Tibial nerve (tissue), 4 donors: Measurements from ENCODE around the gene PECR. TPM values are rescaled to one million over a fixed set of nuclear protein-coding genes. Genes with fewer than 3 reads are reported as not detected.

Source experiments
- DNase-seq, 2 donors: peaks; one replicate each; pipeline ENCODE4 v3.0.0-alpha.2; 2019; ENCODE audit warnings: low spot score in 2 of 2
- H3K27ac ChIP-seq, 4 donors: fragments of 200-600 bp; sonication (generic) in 3 of 4; one replicate each; pipeline ENCODE4 v1.5.1; 2017 to 2019; ENCODE audit warnings: mild to moderate bottlenecking in 1 of 4
- H3K27me3 ChIP-seq, 2 donors: fragments of 200-600 bp; sonication (generic) in 1 of 2; one replicate each; pipeline versions ENCODE4 v1.5.1 to v1.6.0; 2017 to 2019
- H3K36me3 ChIP-seq, 3 donors: fragments of 200-600 bp; sonication (generic); one replicate each; pipeline ENCODE4 v1.5.1; 2018 to 2019
- H3K4me1 ChIP-seq, 4 donors: fragments of 200-600 bp; sonication (generic) in 3 of 4; one replicate each; pipeline ENCODE4 v1.5.1; 2017 to 2019
- H3K4me3 ChIP-seq, 4 donors: fragments of 200-600 bp; sonication (generic) in 3 of 4; one replicate each; pipeline ENCODE4 v1.5.1; 2017 to 2019; ENCODE audit warnings: mild to moderate bottlenecking in 1 of 4, moderate library complexity in 1 of 4
- H3K9me3 ChIP-seq, 4 donors: fragments of 200-600 bp; sonication (generic) in 3 of 4; one replicate each; pipeline ENCODE4 v1.5.1; 2017 to 2019
- CTCF ChIP-seq, 5 experiments: fragments of 200-600 bp in 3 of 5; fragments of 450-650 bp in 2 of 5; sonication (generic) in 3 of 5; IDR thresholded peaks; one replicate each; pipeline ENCODE4 v1.5.1; 2016 to 2019; ENCODE audit warnings: antibody characterized with exemption in 5 of 5, mild to moderate bottlenecking in 3 of 5, moderate library complexity in 2 of 5
- EP300 ChIP-seq, 2 donors: sonication (generic); formaldehyde crosslinking; IDR thresholded peaks; one replicate each; pipeline ENCODE4 v1.6.1; 2017; ENCODE audit warnings: antibody characterized with exemption in 2 of 2, mild to moderate bottlenecking in 1 of 2
- POLR2A ChIP-seq, 2 donors: fragments of 450-650 bp; IDR thresholded peaks; one replicate each; pipeline ENCODE4 v1.6.1; 2017; ENCODE audit warnings: antibody characterized with exemption in 2 of 2, mild to moderate bottlenecking in 2 of 2, moderate library complexity in 2 of 2
- WGBS, 2 donors: methylation state at CpG; one replicate each; pipeline ENCODE4 v1.1.5; 2018; 5-methylcytosine and 5-hydroxymethylcytosine counted together
- total RNA-seq, 4 donors: library from RNA; depleted of rRNA; stranded (reverse); fragments of >200 nt; gene quantifications; one replicate each; pipeline ENCODE4 v1.1.0, GENCODE V29; 2016

Gene PECR
- total RNA-seq, 4 donors from 2014 or later: 12.7 to 18.8 (median 16.0) TPM

GRCh38 chr2:216073773-216074172 is 7.8 kb downstream of the PECR start:
- no peaks in the 10 kb centered on the region for H3K36me3 ChIP-seq
- TF ChIP-seq POLR2A (IDR thresholded peaks at IDR 0.05) (no peak), EP300 (IDR thresholded peaks at IDR 0.05) (no peak), CTCF (IDR thresholded peaks at IDR 0.05) (no peak)
- H3K4me1 ChIP-seq: no peaks in the 10 kb centered on the region
- H3K9me3 ChIP-seq: no peaks in the 10 kb centered on the region
- DNase-seq: no peak
- H3K4me3 ChIP-seq: no peak overlapping the region
- H3K27me3 ChIP-seq: no peaks in the 10 kb centered on the region
- no peak overlapping the region for H3K27ac ChIP-seq

GRCh38 chr2:216072473-216072872 is 9.1 kb downstream of the PECR start:
- TF ChIP-seq EP300 (IDR thresholded peaks at IDR 0.05) (no peak), CTCF (IDR thresholded peaks at IDR 0.05) (no peak), POLR2A (IDR thresholded peaks at IDR 0.05) (no peak)
- H3K4me1 ChIP-seq: no peaks in the 10 kb centered on the region
- no peak for DNase-seq
- no peak overlapping the region for H3K4me3 ChIP-seq
- H3K9me3 ChIP-seq: no peaks in the 10 kb centered on the region
- no peaks in the 10 kb centered on the region for H3K27me3 ChIP-seq
- no peak overlapping the region for H3K27ac ChIP-seq
- no peaks in the 10 kb centered on the region for H3K36me3 ChIP-seq

- H3K4me3 ChIP-seq: no peak overlapping the region
- no peak overlapping the region for H3K27ac ChIP-seq
- DNase-seq: no peak
- no peaks in the 10 kb centered on the region for H3K27me3 ChIP-seq
- H3K9me3 ChIP-seq: no peaks in the 10 kb centered on the region
- no peaks in the 10 kb centered on the region for H3K4me1 ChIP-seq
- TF ChIP-seq POLR2A (IDR thresholded peaks at IDR 0.05) (no peak), CTCF (IDR thresholded peaks at IDR 0.05) (no peak), EP300 (IDR thresholded peaks at IDR 0.05) (no peak)
- 84 to 86% methylated on average over 12 of the region's 12 CpGs for WGBS, 2 donors
- H3K36me3 ChIP-seq: no peaks in the 10 kb centered on the region
Observed at GRCh38 chr2:216071111-216071851, 10.3 kb downstream of the PECR start.

- no peaks in the 10 kb centered on the region for H3K9me3 ChIP-seq
- no peaks in the 10 kb centered on the region for H3K27me3 ChIP-seq
- no peak overlapping the region for H3K4me3 ChIP-seq
- no peak overlapping the region for H3K27ac ChIP-seq
- H3K4me1 ChIP-seq: no peaks in the 10 kb centered on the region
- H3K36me3 ChIP-seq: peaks cover 0 to 10% (median 0%) of the 10 kb centered on the region in 3 donors
- no peak for DNase-seq
- 81 to 88% methylated on average over 6 of the region's 6 CpGs for WGBS, 2 donors
- TF ChIP-seq CTCF (IDR thresholded peaks at IDR 0.05): no peak
- no peak for TF ChIP-seq EP300 (IDR thresholded peaks at IDR 0.05)
- no peak for TF ChIP-seq POLR2A (IDR thresholded peaks at IDR 0.05)
Observed at GRCh38 chr2:216070195-216070594, 11.4 kb downstream of the PECR start.

- Histone ChIP-seq H3K36me3 (peaks cover 0 to 20% (median 0%) of the 10 kb centered on the region in 3 donors), H3K27me3 (no peaks in the 10 kb centered on the region), H3K9me3 (no peaks in the 10 kb centered on the region), H3K27ac (no peak overlapping the region), H3K4me1 (no peaks in the 10 kb centered on the region), H3K4me3 (no peak overlapping the region)
- no peak for DNase-seq
- 75 to 84% methylated on average over 2 of the region's 2 CpGs for WGBS, 2 donors
- no peak for TF ChIP-seq POLR2A (IDR thresholded peaks at IDR 0.05)
- no peak for TF ChIP-seq CTCF (IDR thresholded peaks at IDR 0.05)
- no peak for TF ChIP-seq EP300 (IDR thresholded peaks at IDR 0.05)
Observed at GRCh38 chr2:216069028-216069427, 12.6 kb downstream of the PECR start.
